MM.1S (cell line): ENCODE data around the gene RDH16.
"Not testable (repeated sequence)": the region's sequence is repeated elsewhere in the genome, so short reads cannot be mapped to it uniquely, and the experiment has no call there.

Source experiments
- EZH2phosphoT487 ChIP-seq: fragments of 300-600 bp; sonication (generic); IDR thresholded peaks from 2 replicates; pipeline ENCODE4 v1.6.1; 2018; ENCODE audit warnings: antibody characterized with exemption, low read length
- TF ChIP-seq, protein P1 (sequence below): fragments of 300-600 bp; sonication (generic); IDR thresholded peaks from 2 replicates; pipeline ENCODE4 v1.5.1; 2016; ENCODE audit warnings: antibody characterized with exemption, low read length, mixed read lengths

DNA sequence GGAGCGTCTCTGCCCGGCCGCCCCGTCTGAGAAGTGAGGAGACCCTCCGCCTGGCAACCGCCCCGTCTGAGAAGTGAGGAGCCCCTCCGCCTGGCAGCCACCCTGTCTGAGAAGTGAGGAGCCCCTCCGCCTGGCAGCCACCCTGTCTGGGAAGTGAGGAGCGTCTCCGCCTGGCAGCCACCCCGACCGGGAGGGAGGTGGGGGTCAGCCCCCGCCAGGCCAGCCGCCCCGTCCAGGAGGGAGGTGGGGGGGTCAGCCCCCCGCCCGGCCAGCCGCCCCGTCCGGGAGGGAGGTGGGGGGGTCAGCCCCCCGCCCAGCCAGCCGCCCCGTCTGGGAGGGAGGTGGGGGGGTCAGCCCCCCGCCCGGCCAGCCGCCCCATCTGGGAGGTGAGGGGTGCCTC, 6.1 kb upstream of the RDH16 start:
- TF ChIP-seq, protein P1, sequence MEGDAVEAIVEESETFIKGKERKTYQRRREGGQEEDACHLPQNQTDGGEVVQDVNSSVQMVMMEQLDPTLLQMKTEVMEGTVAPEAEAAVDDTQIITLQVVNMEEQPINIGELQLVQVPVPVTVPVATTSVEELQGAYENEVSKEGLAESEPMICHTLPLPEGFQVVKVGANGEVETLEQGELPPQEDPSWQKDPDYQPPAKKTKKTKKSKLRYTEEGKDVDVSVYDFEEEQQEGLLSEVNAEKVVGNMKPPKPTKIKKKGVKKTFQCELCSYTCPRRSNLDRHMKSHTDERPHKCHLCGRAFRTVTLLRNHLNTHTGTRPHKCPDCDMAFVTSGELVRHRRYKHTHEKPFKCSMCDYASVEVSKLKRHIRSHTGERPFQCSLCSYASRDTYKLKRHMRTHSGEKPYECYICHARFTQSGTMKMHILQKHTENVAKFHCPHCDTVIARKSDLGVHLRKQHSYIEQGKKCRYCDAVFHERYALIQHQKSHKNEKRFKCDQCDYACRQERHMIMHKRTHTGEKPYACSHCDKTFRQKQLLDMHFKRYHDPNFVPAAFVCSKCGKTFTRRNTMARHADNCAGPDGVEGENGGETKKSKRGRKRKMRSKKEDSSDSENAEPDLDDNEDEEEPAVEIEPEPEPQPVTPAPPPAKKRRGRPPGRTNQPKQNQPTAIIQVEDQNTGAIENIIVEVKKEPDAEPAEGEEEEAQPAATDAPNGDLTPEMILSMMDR = not testable (repeated sequence)
- not testable (repeated sequence) for TF ChIP-seq EZH2phosphoT487
